Cardiac fibroblast (primary cell): ENCODE measurements around the gene FTSJ1.

Experiments used
- DNase-seq, 2 donors: peaks; one replicate each; pipeline versions ENCODE4 v3.0.0 to v3.0.0-alpha.2; 2010; ENCODE audit warnings: low read depth in 2 of 2
- H3K4me3 ChIP-seq, 2 donors: replicated peaks in 1 of 2; 1 replicate in 1 of 2; 2 replicates in 1 of 2; pipeline ENCODE4 v1.5.1; 2011; ENCODE audit warnings: low read depth in 2 of 2, low read length in 2 of 2, mild to moderate bottlenecking in 2 of 2, moderate library complexity in 1 of 2
- CTCF ChIP-seq: IDR thresholded peaks from one replicate; pipeline ENCODE4 v1.5.1; 2011; ENCODE audit warnings: low read depth, mild to moderate bottlenecking, low read length, inconsistent platforms

Gene FTSJ1

GRCh38 chrX:48477960-48478755, 2.2 kb downstream of the FTSJ1 start:
- TF ChIP-seq CTCF: no peak
- DNase-seq: no peak
- H3K4me3 ChIP-seq: peak overlapping the region in 1 of 2 donors; percentile 80

GRCh38 chrX:48478806-48479205, 2.8 kb downstream of the FTSJ1 start:
- DNase-seq: no peak
- no peak overlapping the region for H3K4me3 ChIP-seq
- no peak for TF ChIP-seq CTCF

GRCh38 chrX:48480142-48480541, 4.1 kb downstream of the FTSJ1 start:
- TF ChIP-seq CTCF: no peak
- no peak for DNase-seq
- no peak overlapping the region for H3K4me3 ChIP-seq

GRCh38 chrX:48480583-48480982, 4.6 kb downstream of the FTSJ1 start:
- TF ChIP-seq CTCF: no peak
- H3K4me3 ChIP-seq: no peak overlapping the region
- DNase-seq: no peak

GRCh38 chrX:48482526-48482925, 6.5 kb downstream of the FTSJ1 start:
- no peak for DNase-seq
- no peak overlapping the region for H3K4me3 ChIP-seq
- no peak for TF ChIP-seq CTCF

GRCh38 chrX:48487362-48487798, 11.4 kb downstream of the FTSJ1 start:
- DNase-seq: peak; percentile 89 to 99
- no peak for TF ChIP-seq CTCF
- H3K4me3 ChIP-seq: no peak overlapping the region

GRCh38 chrX:48488034-48488433, 12.0 kb downstream of the FTSJ1 start:
- TF ChIP-seq CTCF: no peak
- no peak overlapping the region for H3K4me3 ChIP-seq

More at GRCh38 chrX:48488034-48488433, 12.0 kb downstream of the FTSJ1 start:
- no peak for DNase-seq
